ENCODE results near the gene TACR1. TPM values are rescaled to one million over a fixed set of nuclear protein-coding genes. Genes with fewer than 3 reads are reported as not detected.

The TACR1 gene
- 0.82 TPM for total RNA-seq

GRCh38 chr2:75199428-75200011, at the start of gene TACR1:
Gene TACR1, minus strand, starts transcription at chr2:75199520. Its CDS starts 586 bp downstream, at chr2:75198934.

Small RNAs within 50 kb of the gene (small RNA-seq; reads per million reads assigned to genes)
- 0.16 reads per million for gene MIR5000 (ENCODE audit: low replicate concordance)

Other genes starting within 250 kb of the TACR1 start
- gene POLE4, start 240.9 kb downstream of the TACR1 start, total RNA-seq: 25.9 TPM

All from metanephros (tissue), 2 donors.